ENCODE results near the gene MYBPC1. TPM values are rescaled to one million over a fixed set of nuclear protein-coding genes. Genes with fewer than 3 reads are reported as not detected.
"Not testable (repeated sequence)": the region's sequence is repeated elsewhere in the genome, so short reads cannot be mapped to it uniquely, and the experiment has no call there.

The MYBPC1 gene
- total RNA-seq, 2 experiments from 2014 or later, result not detected

DNA sequence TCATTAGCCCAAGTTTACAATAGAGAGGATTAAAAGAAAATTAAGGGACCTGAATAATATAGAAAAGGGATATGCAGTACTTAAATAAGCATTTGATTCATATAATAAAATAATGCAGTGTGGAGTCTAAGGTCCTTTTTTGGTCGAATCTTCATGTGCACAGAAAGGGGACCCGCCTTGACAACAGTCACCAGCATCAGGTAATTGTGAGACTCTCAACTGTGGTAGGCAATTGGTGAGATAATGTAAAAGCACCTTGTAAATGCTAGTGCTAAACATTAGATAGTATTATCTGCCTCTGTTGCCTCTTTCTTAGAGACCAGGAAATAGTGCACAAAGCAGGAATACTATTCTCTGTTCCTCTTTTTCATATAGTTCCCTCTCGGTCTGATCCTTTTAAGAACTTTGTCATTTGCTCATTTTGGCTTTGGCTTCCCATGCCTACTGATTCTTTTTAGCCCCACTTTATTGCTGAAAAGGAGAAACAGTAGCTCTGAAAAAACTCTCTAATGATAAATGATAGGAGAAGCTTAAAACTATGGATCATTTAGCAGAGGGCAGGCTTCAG is 120.2 kb downstream of the MYBPC1 start:
- POLR2A ChIA-PET, result no interaction called here
- no peaks in the 10 kb centered on the region for H3K27me3 Mint-ChIP-seq
- peaks cover 2% of the 10 kb centered on the region for H3K36me3 Mint-ChIP-seq (ENCODE audit: low read depth)
- H3K9me3 Mint-ChIP-seq, result no peaks in the 10 kb centered on the region
- CTCF ChIA-PET, result interaction anchor here (0.9 kb wide), 1 partner anchor 9 kb away, joined by 4 read pairs; no protein-coding TSS in a partner anchor
- H3K4me1 Mint-ChIP-seq, result peaks cover 4% of the 10 kb centered on the region
- H3K27ac Mint-ChIP-seq, result no peak overlapping the region
- no peak overlapping the region for H3K4me3 Mint-ChIP-seq
- DNase-seq, result no peak

- DNase-seq, result no peak
- Mint-ChIP-seq H3K36me3 (ENCODE audit: low read depth) (peaks cover 2% of the 10 kb centered on the region), H3K27ac (no peak overlapping the region), H3K4me3 (no peak overlapping the region), H3K27me3 (no peaks in the 10 kb centered on the region), H3K9me3 (no peaks in the 10 kb centered on the region), H3K4me1 (no peaks in the 10 kb centered on the region)
- ChIA-PET POLR2A (interaction anchor here (0.6 kb wide), 1 partner anchor 104 kb away, joined by 3 read pairs; no protein-coding TSS in a partner anchor), CTCF (interaction anchor here (0.6 kb wide), 1 partner anchor 1502 kb away, joined by 6 read pairs; no protein-coding TSS in a partner anchor)
These were observed 124.8 kb downstream of the MYBPC1 start for GRCh38 chr12:101719566-101719965.

- CTCF ChIA-PET, result no interaction called here
- Mint-ChIP-seq H3K27me3 (no peaks in the 10 kb centered on the region), H3K4me3 (no peak overlapping the region), H3K27ac (no peak overlapping the region), H3K4me1 (no peaks in the 10 kb centered on the region), H3K9me3 (no peaks in the 10 kb centered on the region), H3K36me3 (ENCODE audit: low read depth) (peaks cover 3% of the 10 kb centered on the region)
- POLR2A ChIA-PET, result interaction anchor here (0.6 kb wide), 1 partner anchor 104 kb away, joined by 3 read pairs; no protein-coding TSS in a partner anchor
- no peak for DNase-seq
These were observed 125.3 kb downstream of the MYBPC1 start for GRCh38 chr12:101720118-101720517.

DNA sequence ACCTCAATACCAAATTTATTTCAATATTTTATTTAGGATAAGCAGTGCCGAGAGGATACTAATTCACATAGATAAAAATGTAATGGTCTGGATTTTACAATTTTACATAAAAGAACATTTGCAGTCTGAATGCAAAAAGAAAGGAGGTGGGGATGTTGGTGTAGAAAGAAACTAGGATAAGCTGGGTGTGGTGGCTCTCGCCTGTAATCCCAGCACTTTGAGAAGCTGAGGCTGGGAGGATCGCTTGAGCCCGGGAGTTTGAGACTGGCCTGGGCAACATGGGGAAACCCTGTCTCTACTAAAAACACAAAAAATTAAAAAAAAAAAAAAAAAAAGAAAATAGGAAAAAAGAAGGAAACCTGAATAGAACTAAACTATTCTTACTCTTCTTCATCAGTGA is 127.6 kb downstream of the MYBPC1 start:
- Mint-ChIP-seq H3K36me3 (ENCODE audit: low read depth) (peaks cover 8% of the 10 kb centered on the region), H3K27ac (no peak overlapping the region), H3K4me3 (no peak overlapping the region), H3K9me3 (no peaks in the 10 kb centered on the region), H3K4me1 (peaks cover 5% of the 10 kb centered on the region), H3K27me3 (no peaks in the 10 kb centered on the region)
- POLR2A ChIA-PET, result no interaction called here
- no peak for DNase-seq
- CTCF ChIA-PET, result no interaction called here

DNA sequence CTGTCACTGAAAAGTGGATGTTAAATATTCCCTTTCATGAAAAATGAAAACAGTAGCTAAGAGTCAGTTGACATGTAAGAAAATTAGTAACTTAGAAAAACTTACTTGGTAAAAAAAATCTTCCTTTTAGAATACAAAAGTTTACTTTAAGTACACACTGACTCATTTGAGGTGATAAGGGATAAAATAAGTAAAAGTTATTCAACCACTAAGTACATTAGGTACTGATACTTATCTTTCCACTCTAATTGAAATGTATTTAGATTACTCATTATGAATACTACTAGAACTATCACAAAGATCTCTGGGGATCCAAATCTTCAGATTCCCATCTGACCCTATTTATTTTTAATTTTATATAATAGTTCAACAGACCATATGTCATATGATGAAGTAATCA is 132.3 kb downstream of the MYBPC1 start:
- Mint-ChIP-seq H3K36me3 (ENCODE audit: low read depth) (peaks cover 11% of the 10 kb centered on the region), H3K4me3 (no peak overlapping the region), H3K9me3 (no peaks in the 10 kb centered on the region), H3K27ac (no peak overlapping the region), H3K4me1 (peaks cover 5% of the 10 kb centered on the region), H3K27me3 (no peaks in the 10 kb centered on the region)
- ChIA-PET CTCF (no interaction called here), POLR2A (no interaction called here)
- no peak for DNase-seq

GRCh38 chr12:101729842-101730241 is 135.1 kb downstream of the MYBPC1 start:
- CTCF ChIA-PET, result no interaction called here

GRCh38 chr12:101732318-101732717 is 137.5 kb downstream of the MYBPC1 start:
- DNase-seq, result no peak
- Mint-ChIP-seq H3K36me3 (ENCODE audit: low read depth) (peaks cover 9% of the 10 kb centered on the region), H3K4me1 (no peaks in the 10 kb centered on the region), H3K27me3 (no peaks in the 10 kb centered on the region), H3K27ac (no peak overlapping the region), H3K4me3 (no peak overlapping the region), H3K9me3 (no peaks in the 10 kb centered on the region)
- ChIA-PET CTCF (no interaction called here), POLR2A (no interaction called here)

More at GRCh38 chr12:101729842-101730241, 135.1 kb downstream of the MYBPC1 start:
- Mint-ChIP-seq H3K27me3 (no peaks in the 10 kb centered on the region), H3K27ac (no peak overlapping the region), H3K4me1 (peaks cover 5% of the 10 kb centered on the region), H3K4me3 (no peak overlapping the region), H3K9me3 (no peaks in the 10 kb centered on the region), H3K36me3 (ENCODE audit: low read depth) (peaks cover 15% of the 10 kb centered on the region)
- POLR2A ChIA-PET, result no interaction called here
- no peak for DNase-seq

DNA sequence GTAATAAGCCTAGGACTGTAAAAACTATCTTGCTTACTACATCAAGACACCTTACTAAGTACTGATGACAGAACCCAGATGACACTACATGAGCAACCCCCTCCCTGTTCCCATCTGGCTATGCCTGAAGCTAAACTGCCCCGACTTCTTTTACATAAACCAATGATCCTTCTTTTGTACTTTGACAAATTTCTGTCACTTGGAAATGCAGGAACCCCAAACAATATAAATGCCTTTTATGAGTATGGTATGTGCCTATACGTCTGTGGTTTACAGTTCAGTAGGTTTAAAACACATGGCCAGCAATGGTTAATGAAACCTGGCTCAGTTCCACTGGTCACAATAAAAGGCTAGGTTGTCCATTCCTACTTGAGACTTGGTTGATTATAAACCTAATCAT is 138.4 kb downstream of the MYBPC1 start:
- H3K4me3 Mint-ChIP-seq, result no peak overlapping the region
- H3K27me3 Mint-ChIP-seq, result no peaks in the 10 kb centered on the region
- no peaks in the 10 kb centered on the region for H3K4me1 Mint-ChIP-seq
- DNase-seq, result no peak
- no peaks in the 10 kb centered on the region for H3K9me3 Mint-ChIP-seq
- ChIA-PET CTCF (interaction anchor here (0.6 to 1.1 kb wide), 2 partner anchors 27 to 150 kb away, joined by 3 read pairs; no protein-coding TSS in a partner anchor), POLR2A (no interaction called here)
- no peak overlapping the region for H3K27ac Mint-ChIP-seq
- peaks cover 9% of the 10 kb centered on the region for H3K36me3 Mint-ChIP-seq (ENCODE audit: low read depth)

GRCh38 chr12:101734482-101734881 is 139.7 kb downstream of the MYBPC1 start:
- H3K27me3 Mint-ChIP-seq; H3K4me3 Mint-ChIP-seq; DNase-seq; H3K36me3 Mint-ChIP-seq (ENCODE audit: low read depth); H3K27ac Mint-ChIP-seq; POLR2A ChIA-PET; H3K4me1 Mint-ChIP-seq; H3K9me3 Mint-ChIP-seq; CTCF ChIA-PET: not testable (repeated sequence)

Other genes with a start within 250 kb of the MYBPC1 start
- gene ARL1, start 187.2 kb upstream of the MYBPC1 start, total RNA-seq, result 10 to 100 TPM; 47.9 to 52.2 TPM
- gene SPIC, start 119.6 kb upstream of the MYBPC1 start, total RNA-seq, result not detected
- 10 to 100 TPM in 1 of 2 experiments, 1 to 10 TPM in 1; 9.5 to 11.8 TPM for gene CHPT1, start 102.7 kb downstream of the MYBPC1 start, total RNA-seq
- gene SYCP3, start 144.5 kb downstream of the MYBPC1 start, total RNA-seq, result under 1 TPM; 0.35 to 0.75 TPM
- 10 to 100 TPM; 57.4 to 68.7 TPM for gene GNPTAB, start 236.0 kb downstream of the MYBPC1 start, total RNA-seq

Measured in activated CD4-positive, alpha-beta T cell treated with anti-CD3 and anti-CD28 coated beads, Interleukin-2, amount 10 ng/mL, durations not matched to agents 7 days and 5 days (primary cell).